Sigmoid colon (tissue), 4 donors: ENCODE data around the gene CDNF.

ENCODE experiments used
- CTCF ChIP-seq, 4 experiments: fragments of 450-650 bp in 3 of 4; fragments of 200-600 bp in 1 of 4; IDR thresholded peaks; one replicate each; pipeline ENCODE4 v1.5.1; 2016 to 2019; ENCODE audit warnings: antibody characterized with exemption in 4 of 4, mild to moderate bottlenecking in 3 of 4, moderate library complexity in 2 of 4
- EP300 ChIP-seq, 4 donors: sonication (generic); formaldehyde crosslinking; IDR thresholded peaks; one replicate each; pipeline ENCODE4 v1.6.1; 2017; ENCODE audit warnings: antibody characterized with exemption in 4 of 4
- POLR2A ChIP-seq, 2 donors: fragments of 450-650 bp; IDR thresholded peaks; one replicate each; pipeline ENCODE4 v1.6.1; 2016; ENCODE audit warnings: antibody characterized with exemption in 2 of 2, mild to moderate bottlenecking in 2 of 2, moderate library complexity in 2 of 2
- POLR2AphosphoS5 ChIP-seq, 4 donors: sonication (generic); formaldehyde crosslinking; IDR thresholded peaks; one replicate each; pipeline ENCODE4 v1.6.1; 2017; ENCODE audit warnings: antibody characterized with exemption in 4 of 4

DNA sequence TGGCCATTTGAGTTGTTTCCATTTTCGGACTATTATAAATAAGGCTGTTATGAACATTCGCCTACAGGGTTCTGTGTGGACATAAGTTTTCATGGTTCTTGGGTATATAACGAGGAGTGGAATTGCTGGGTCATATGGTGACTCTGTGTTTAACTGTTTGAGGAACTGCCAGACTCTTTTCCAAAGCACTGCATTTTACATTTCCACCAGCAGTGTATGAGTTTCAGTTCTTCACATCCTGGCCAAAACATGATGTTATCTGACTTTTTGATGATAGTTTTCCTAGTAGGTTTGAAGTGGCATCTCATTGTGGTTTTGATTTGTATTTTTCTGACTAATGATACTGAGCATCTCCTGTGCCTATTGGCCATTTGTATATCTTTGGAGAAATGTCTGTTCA lies 46.2 kb upstream of the CDNF start:
- no peak for TF ChIP-seq CTCF (IDR thresholded peaks at IDR 0.05)
- TF ChIP-seq POLR2A (IDR thresholded peaks at IDR 0.05) = no peak
- TF ChIP-seq POLR2AphosphoS5 (IDR thresholded peaks at IDR 0.05) = no peak
- no peak for TF ChIP-seq EP300 (IDR thresholded peaks at IDR 0.05)
